Caco-2 (cell line): ENCODE data around the gene ADISSP. TPM values are rescaled to one million over a fixed set of nuclear protein-coding genes. Genes with fewer than 3 reads are reported as not detected.

ENCODE experiments used
- BruUV-seq: library from RNA; stranded (reverse); fragments of 400-500 nt; replicated peaks from 2 replicates; lab custom pipeline; 2021; lab: Mats Ljungman, UMichigan
- CTCF ChIA-PET: fragments of 300-600 bp; sonication (Branson Sonifier 250); formaldehyde crosslinking; loops from one replicate; lab custom pipeline; 2022; ENCODE audit warnings: antibody characterized with exemption; lab: Charles Lee
- POLR2A ChIA-PET: fragments of 300-600 bp; sonication (Branson Sonifier 250); formaldehyde crosslinking; loops from one replicate; lab custom pipeline; 2022; ENCODE audit warnings: antibody characterized with exemption; lab: Charles Lee
- DNase-seq, 2 experiments: peaks; one replicate each; pipeline versions ENCODE4 v3.0.0 to v3.0.0-alpha.2; 2020 to 2022
- H3K27me3 ChIP-seq: replicated peaks from 2 replicates; pipeline ENCODE4 v1.6.0; 2011; ENCODE audit warnings: low read length; ENCODE audit not compliant: control insufficient read depth, insufficient read depth
- H3K36me3 ChIP-seq: 2 replicates; pipeline ENCODE4 v1.5.1; 2011; ENCODE audit warnings: low read length; ENCODE audit not compliant: control insufficient read depth, insufficient read depth
- H3K4me1 ChIP-seq: fragments of 250-450 bp; sonication (Bioruptor Pico); 2 replicates; pipeline ENCODE4 v1.5.1; 2020; ENCODE audit warnings: mild to moderate bottlenecking
- H3K4me3 ChIP-seq: 2 replicates; pipeline ENCODE4 v1.5.1; 2011; ENCODE audit warnings: low read depth, mild to moderate bottlenecking, control low read depth, low read length
- H3K9me3 ChIP-seq: fragments of 250-450 bp; sonication (Bioruptor Pico); 2 replicates; pipeline ENCODE4 v1.5.1; 2020; ENCODE audit warnings: mild to moderate bottlenecking, moderate library complexity
- H3K27ac Mint-ChIP-seq: one replicate; pipeline ENCODE4 v1.8.0; 2022; ENCODE audit warnings: mixed read lengths; ENCODE audit not compliant: unreplicated experiment
- H3K27me3 Mint-ChIP-seq: one replicate; pipeline ENCODE4 v1.8.0; 2022; ENCODE audit warnings: mixed read lengths; ENCODE audit not compliant: insufficient read depth, unreplicated experiment
- H3K36me3 Mint-ChIP-seq: one replicate; pipeline ENCODE4 v1.8.0; 2022; ENCODE audit warnings: mild to moderate bottlenecking, mixed read lengths; ENCODE audit not compliant: insufficient read depth, unreplicated experiment
- H3K4me1 Mint-ChIP-seq: one replicate; pipeline ENCODE4 v1.8.0; 2022; ENCODE audit warnings: low read depth, mixed read lengths; ENCODE audit not compliant: unreplicated experiment
- H3K4me3 Mint-ChIP-seq: one replicate; pipeline ENCODE4 v1.8.0; 2022; ENCODE audit warnings: mild to moderate bottlenecking, moderate library complexity, mixed read lengths; ENCODE audit not compliant: unreplicated experiment
- H3K9me3 Mint-ChIP-seq: one replicate; pipeline ENCODE4 v1.8.0; 2022; ENCODE audit warnings: mixed read lengths; ENCODE audit not compliant: unreplicated experiment
- intact Hi-C: fragments of 100-400 bp; cut with micrococcal nuclease; formaldehyde crosslinking; loops from one replicate; pipeline ENCODE4 v1.10.0; 2022; ENCODE audit not compliant: unreplicated experiment
- total RNA-seq: library from RNA; stranded (reverse); gene quantifications from 2 replicates; pipeline ENCODE4 v1.2.3, GENCODE V29; 2022
- TF ChIP-seq, protein P1 (sequence below), 2 experiments: fragments of 200-600 bp in 1 of 2; IDR thresholded peaks; 1 replicate in 1 of 2; 2 replicates in 1 of 2; pipeline versions ENCODE4 v1.5.1 to v1.8.0; 2011 to 2022; ENCODE audit warnings: antibody characterized with exemption in 1 of 2, control low read depth in 1 of 2, inconsistent platforms in 1 of 2, low read depth in 1 of 2, low read length in 1 of 2, mild to moderate bottlenecking in 1 of 2, moderate library complexity in 1 of 2; ENCODE audit not compliant: insufficient read depth in 1 of 2, severe bottlenecking in 1 of 2, unreplicated experiment in 1 of 2

The ADISSP gene
- total RNA-seq, 1 experiment from 2014 or later, result 56.1 TPM

DNA sequence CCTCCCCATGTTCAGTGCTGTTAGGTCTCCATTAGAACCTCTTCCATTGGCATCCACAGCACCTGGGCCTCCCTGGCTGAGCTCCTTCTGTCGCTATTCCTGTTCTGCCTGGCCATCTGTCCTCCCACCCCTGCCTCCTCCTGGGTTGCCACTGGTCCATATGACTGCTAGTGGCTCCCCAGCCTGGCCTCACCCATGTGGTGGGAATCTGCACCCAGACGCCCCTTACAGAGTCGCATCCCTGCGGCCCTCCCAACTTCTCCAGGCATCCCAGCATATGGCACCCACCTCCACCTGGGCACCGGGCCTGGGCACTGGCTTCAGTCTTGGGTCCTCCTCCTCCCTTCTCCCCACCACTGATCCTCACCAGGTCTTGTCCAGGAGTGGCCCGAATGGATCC, 36.3 kb upstream of the ADISSP start:
- POLR2A ChIA-PET, result no interaction called here
- no peak overlapping the region for H3K27ac Mint-ChIP-seq
- Histone ChIP-seq H3K9me3 (no peaks in the 10 kb centered on the region), H3K4me1 (peaks cover 43% of the 10 kb centered on the region), H3K27me3 (no peaks in the 10 kb centered on the region), H3K4me3 (no peak overlapping the region), H3K36me3 (peaks cover 7% of the 10 kb centered on the region)
- peaks cover 59% of the 10 kb centered on the region for H3K36me3 Mint-ChIP-seq
- TF ChIP-seq, protein P1, sequence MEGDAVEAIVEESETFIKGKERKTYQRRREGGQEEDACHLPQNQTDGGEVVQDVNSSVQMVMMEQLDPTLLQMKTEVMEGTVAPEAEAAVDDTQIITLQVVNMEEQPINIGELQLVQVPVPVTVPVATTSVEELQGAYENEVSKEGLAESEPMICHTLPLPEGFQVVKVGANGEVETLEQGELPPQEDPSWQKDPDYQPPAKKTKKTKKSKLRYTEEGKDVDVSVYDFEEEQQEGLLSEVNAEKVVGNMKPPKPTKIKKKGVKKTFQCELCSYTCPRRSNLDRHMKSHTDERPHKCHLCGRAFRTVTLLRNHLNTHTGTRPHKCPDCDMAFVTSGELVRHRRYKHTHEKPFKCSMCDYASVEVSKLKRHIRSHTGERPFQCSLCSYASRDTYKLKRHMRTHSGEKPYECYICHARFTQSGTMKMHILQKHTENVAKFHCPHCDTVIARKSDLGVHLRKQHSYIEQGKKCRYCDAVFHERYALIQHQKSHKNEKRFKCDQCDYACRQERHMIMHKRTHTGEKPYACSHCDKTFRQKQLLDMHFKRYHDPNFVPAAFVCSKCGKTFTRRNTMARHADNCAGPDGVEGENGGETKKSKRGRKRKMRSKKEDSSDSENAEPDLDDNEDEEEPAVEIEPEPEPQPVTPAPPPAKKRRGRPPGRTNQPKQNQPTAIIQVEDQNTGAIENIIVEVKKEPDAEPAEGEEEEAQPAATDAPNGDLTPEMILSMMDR (IDR thresholded peaks at IDR 0.05; ENCODE audit: insufficient read depth in 1 of 2, low read depth in 1 of 2, low read length in 1 of 2, severe bottlenecking in 1 of 2, unreplicated experiment in 1 of 2), result no peak
- no peaks in the 10 kb centered on the region for H3K27me3 Mint-ChIP-seq
- no peaks in the 10 kb centered on the region for H3K9me3 Mint-ChIP-seq
- intact Hi-C loops, result no loop called here
- no peak for DNase-seq
- no TSS peak for BruUV-seq
- H3K4me3 Mint-ChIP-seq, result no peak overlapping the region
- CTCF ChIA-PET, result no interaction called here
- H3K4me1 Mint-ChIP-seq, result peaks cover 23% of the 10 kb centered on the region

DNA sequence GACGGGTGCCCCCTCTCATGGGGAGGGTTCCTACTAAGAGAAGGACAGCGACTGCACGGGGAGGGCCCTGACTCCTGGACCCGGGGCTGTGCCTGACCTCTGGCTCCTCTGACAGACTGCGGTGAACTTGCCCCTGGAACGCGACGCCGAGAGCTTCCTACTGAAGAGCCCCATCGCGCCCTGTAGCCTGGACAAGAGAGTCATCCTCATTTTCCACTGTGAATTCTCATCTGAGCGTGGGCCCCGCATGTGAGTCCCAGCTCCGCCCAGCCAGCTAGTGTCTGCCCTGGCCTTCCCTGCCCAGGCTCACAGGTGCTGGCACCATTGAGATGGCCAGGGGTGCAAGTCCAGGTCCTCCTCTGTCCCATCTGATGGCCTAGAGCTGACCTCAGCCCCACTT, 35.7 kb upstream of the ADISSP start:
- BruUV-seq, result no TSS peak
- ChIA-PET POLR2A (no interaction called here), CTCF (no interaction called here)
- intact Hi-C loops, result no loop called here
- Histone ChIP-seq H3K4me1 (peaks cover 45% of the 10 kb centered on the region), H3K27me3 (no peaks in the 10 kb centered on the region), H3K9me3 (no peaks in the 10 kb centered on the region), H3K36me3 (peaks cover 10% of the 10 kb centered on the region), H3K4me3 (no peak overlapping the region)
- Mint-ChIP-seq H3K36me3 (peaks cover 59% of the 10 kb centered on the region), H3K4me3 (no peak overlapping the region), H3K27me3 (no peaks in the 10 kb centered on the region), H3K27ac (no peak overlapping the region), H3K9me3 (no peaks in the 10 kb centered on the region), H3K4me1 (peaks cover 23% of the 10 kb centered on the region)
- no peak for DNase-seq
- TF ChIP-seq, protein P1 (IDR thresholded peaks at IDR 0.05; ENCODE audit: insufficient read depth in 1 of 2, low read depth in 1 of 2, low read length in 1 of 2, severe bottlenecking in 1 of 2, unreplicated experiment in 1 of 2), result no peak

DNA sequence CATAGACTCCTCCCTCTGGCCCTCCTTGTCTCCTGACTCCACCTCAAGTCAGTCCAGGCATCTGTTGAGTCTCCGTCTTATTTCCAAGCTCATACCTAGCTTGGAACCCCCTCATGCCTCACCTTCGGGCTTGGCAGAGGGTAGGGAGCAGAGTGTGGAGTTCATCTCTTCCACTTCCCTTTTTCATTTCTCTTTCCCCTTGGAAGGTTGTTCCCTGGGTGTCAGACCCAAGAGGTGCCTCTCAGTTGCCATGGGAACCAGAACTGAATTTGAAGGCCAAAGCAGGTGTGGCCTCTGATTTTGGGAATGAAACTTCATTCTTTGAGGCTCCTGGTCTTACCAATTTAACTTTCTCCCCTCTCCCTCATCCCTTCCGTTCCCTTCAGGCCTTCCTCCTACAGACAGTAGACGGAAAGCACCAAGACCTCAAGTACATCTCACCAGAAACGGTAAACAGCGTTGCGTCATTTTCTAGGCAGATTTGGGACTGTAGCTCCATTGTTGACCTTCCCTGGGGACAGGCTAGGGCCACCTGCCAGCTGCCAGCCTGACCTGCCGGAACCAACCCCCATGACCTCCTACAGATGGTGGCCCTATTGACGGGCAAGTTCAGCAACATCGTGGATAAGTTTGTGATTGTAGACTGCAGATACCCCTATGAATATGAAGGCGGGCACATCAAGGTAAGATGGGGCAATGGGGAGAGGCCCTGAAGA, 35.1 kb upstream of the ADISSP start:
- Histone ChIP-seq H3K4me3 (no peak overlapping the region), H3K27me3 (no peaks in the 10 kb centered on the region), H3K36me3 (peaks cover 10% of the 10 kb centered on the region), H3K4me1 (peaks cover 44% of the 10 kb centered on the region), H3K9me3 (no peaks in the 10 kb centered on the region)
- H3K4me1 Mint-ChIP-seq, result peaks cover 26% of the 10 kb centered on the region
- H3K4me3 Mint-ChIP-seq, result no peak overlapping the region
- TF ChIP-seq, protein P1 (IDR thresholded peaks at IDR 0.05; ENCODE audit: insufficient read depth in 1 of 2, low read depth in 1 of 2, low read length in 1 of 2, severe bottlenecking in 1 of 2, unreplicated experiment in 1 of 2), result no peak
- CTCF ChIA-PET, result no interaction called here
- H3K36me3 Mint-ChIP-seq, result peaks cover 52% of the 10 kb centered on the region
- intact Hi-C loops, result no loop called here
- peak overlapping the region; percentile 27 for H3K27ac Mint-ChIP-seq
- no peaks in the 10 kb centered on the region for H3K9me3 Mint-ChIP-seq
- BruUV-seq, result no TSS peak
- POLR2A ChIA-PET, result no interaction called here
- no peaks in the 10 kb centered on the region for H3K27me3 Mint-ChIP-seq
- DNase-seq, result no peak
